ENCODE data around the gene UBAC1.

UBAC1 gene

GRCh38 chr9:135898634-135899407 is 62.4 kb downstream of the UBAC1 start:
- Histone ChIP-seq H3K4me1 (ENCODE audit: insufficient read depth, low read length, poor library complexity, severe bottlenecking) (peaks cover 40% of the 10 kb centered on the region), H3K9me2 (replicated peaks; ENCODE audit: low read depth, low read length) (no peaks in the 10 kb centered on the region), H2AFZ (ENCODE audit: low read length) (no peak overlapping the region), H4K20me1 (ENCODE audit: insufficient read depth, low read length, poor library complexity, severe bottlenecking) (peaks cover 98% of the 10 kb centered on the region), H3K36me3 (ENCODE audit: insufficient read depth, low read length) (no peaks in the 10 kb centered on the region), H3K4me2 (ENCODE audit: low read depth, low read length, poor library complexity, severe bottlenecking) (peak overlapping the region; percentile 22), H3K79me2 (ENCODE audit: insufficient read depth, low read length) (peaks cover 98% of the 10 kb centered on the region), H3K4me3 (ENCODE audit: low read length, poor library complexity, severe bottlenecking) (peak overlapping the region; percentile 15), H3K27me3 (ENCODE audit: insufficient read depth, low read length, poor library complexity, severe bottlenecking) (no peaks in the 10 kb centered on the region), H3K9ac (ENCODE audit: low read depth, low read length, poor library complexity, severe bottlenecking) (no peak overlapping the region), H3K9me3 (ENCODE audit: insufficient read depth, low read depth, low read length) (no peaks in the 10 kb centered on the region), H3F3A (ENCODE audit: low read depth) (peaks cover 7% of the 10 kb centered on the region; the same call in 1 of the 2 replicates)
- TF ChIP-seq EZH2phosphoT487 (IDR thresholded peaks at IDR 0.05; ENCODE audit: borderline replicate concordance) (no peak), CTCF (conservative IDR thresholded peaks at IDR 0.05; ENCODE audit: low read length) (no peak)

- peaks cover 29% of the 10 kb centered on the region for H3K4me1 ChIP-seq (ENCODE audit: insufficient read depth, low read length, poor library complexity, severe bottlenecking)
- no peaks in the 10 kb centered on the region for H3K27me3 ChIP-seq (ENCODE audit: insufficient read depth, low read length, poor library complexity, severe bottlenecking)
- no peak for TF ChIP-seq CTCF (conservative IDR thresholded peaks at IDR 0.05; ENCODE audit: low read length)
- TF ChIP-seq EZH2phosphoT487 (IDR thresholded peaks at IDR 0.05; ENCODE audit: borderline replicate concordance): no peak
- H3K4me3 ChIP-seq (ENCODE audit: low read length, poor library complexity, severe bottlenecking): no peak overlapping the region
- H2AFZ ChIP-seq (ENCODE audit: low read length): no peak overlapping the region
- H3K9me2 ChIP-seq (replicated peaks; ENCODE audit: low read depth, low read length): no peaks in the 10 kb centered on the region
- H3F3A ChIP-seq (ENCODE audit: low read depth): peaks cover 7% of the 10 kb centered on the region; the same call in 1 of the 2 replicates
- no peaks in the 10 kb centered on the region for H3K36me3 ChIP-seq (ENCODE audit: insufficient read depth, low read length)
- H3K9ac ChIP-seq (ENCODE audit: low read depth, low read length, poor library complexity, severe bottlenecking): no peak overlapping the region
- H3K9me3 ChIP-seq (ENCODE audit: insufficient read depth, low read depth, low read length): no peaks in the 10 kb centered on the region
- peaks cover 94% of the 10 kb centered on the region for H4K20me1 ChIP-seq (ENCODE audit: insufficient read depth, low read length, poor library complexity, severe bottlenecking)
- peaks cover 98% of the 10 kb centered on the region for H3K79me2 ChIP-seq (ENCODE audit: insufficient read depth, low read length)
- H3K4me2 ChIP-seq (ENCODE audit: low read depth, low read length, poor library complexity, severe bottlenecking): no peak overlapping the region
Measured at GRCh38 chr9:135896626-135897025, 64.5 kb downstream of the UBAC1 start.

- H3K9me3 ChIP-seq (ENCODE audit: insufficient read depth, low read depth, low read length): no peaks in the 10 kb centered on the region
- H2AFZ ChIP-seq (ENCODE audit: low read length): no peak overlapping the region
- H4K20me1 ChIP-seq (ENCODE audit: insufficient read depth, low read length, poor library complexity, severe bottlenecking): peaks cover 94% of the 10 kb centered on the region
- no peak overlapping the region for H3K9ac ChIP-seq (ENCODE audit: low read depth, low read length, poor library complexity, severe bottlenecking)
- H3K4me1 ChIP-seq (ENCODE audit: insufficient read depth, low read length, poor library complexity, severe bottlenecking): peaks cover 29% of the 10 kb centered on the region
- no peak overlapping the region for H3K4me3 ChIP-seq (ENCODE audit: low read length, poor library complexity, severe bottlenecking)
- peaks cover 98% of the 10 kb centered on the region for H3K79me2 ChIP-seq (ENCODE audit: insufficient read depth, low read length)
- no peak overlapping the region for H3K4me2 ChIP-seq (ENCODE audit: low read depth, low read length, poor library complexity, severe bottlenecking)
- no peaks in the 10 kb centered on the region for H3K27me3 ChIP-seq (ENCODE audit: insufficient read depth, low read length, poor library complexity, severe bottlenecking)
- peaks cover 7% of the 10 kb centered on the region; the same call in 1 of the 2 replicates for H3F3A ChIP-seq (ENCODE audit: low read depth)
- H3K36me3 ChIP-seq (ENCODE audit: insufficient read depth, low read length): no peaks in the 10 kb centered on the region
- TF ChIP-seq CTCF (conservative IDR thresholded peaks at IDR 0.05; ENCODE audit: low read length) (no peak), EZH2phosphoT487 (IDR thresholded peaks at IDR 0.05; ENCODE audit: borderline replicate concordance) (no peak)
- no peaks in the 10 kb centered on the region for H3K9me2 ChIP-seq (replicated peaks; ENCODE audit: low read depth, low read length)
Measured at GRCh38 chr9:135896205-135896604, 65.0 kb downstream of the UBAC1 start.

Measured in Loucy (cell line).